ENCODE results near the gene POLR3K.

The POLR3K gene

DNA sequence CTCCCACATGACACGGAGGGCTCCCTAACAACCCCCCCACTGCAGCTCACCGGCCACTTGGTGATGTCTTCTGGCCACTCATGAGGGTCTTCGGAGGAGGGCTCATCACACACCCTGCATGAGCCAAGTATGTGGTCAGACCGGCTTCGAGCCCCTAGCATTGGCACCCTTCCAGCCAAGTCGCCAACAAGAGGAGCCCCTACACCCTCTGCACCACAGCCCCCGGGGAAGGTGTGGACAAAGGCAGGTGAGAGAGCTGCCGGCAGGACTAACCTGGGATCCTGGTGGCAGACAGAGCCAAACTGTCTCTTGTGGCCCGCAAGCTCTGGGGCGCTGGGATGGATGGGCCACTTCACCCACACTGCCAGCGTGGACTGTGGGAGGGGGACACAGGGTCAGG lies 6.8 kb upstream of the POLR3K start:
- DNase-seq = no peak
- Histone ChIP-seq H3F3A (ENCODE audit: insufficient read depth, low read length) (no peaks in the 10 kb centered on the region), H3K9me2 (replicated peaks; ENCODE audit: insufficient read depth, low read length) (no peaks in the 10 kb centered on the region), H3K4me3 (ENCODE audit: low read length) (no peak overlapping the region), H4K20me1 (ENCODE audit: insufficient read depth, low read length) (no peaks in the 10 kb centered on the region), H3K9me3 (replicated peaks; ENCODE audit: insufficient read depth, low read length) (no peaks in the 10 kb centered on the region), H3K4me2 (ENCODE audit: low read depth, low read length) (no peak overlapping the region), H3K9ac (ENCODE audit: low read length) (no peak overlapping the region), H3K27me3 (replicated peaks; ENCODE audit: insufficient read depth, low read length) (no peaks in the 10 kb centered on the region), H2AFZ (ENCODE audit: low read length) (no peak overlapping the region), H3K79me2 (ENCODE audit: low read length) (peaks cover 3% of the 10 kb centered on the region; the same call in 1 of the 2 replicates), H3K27ac (ENCODE audit: low read length) (no peak overlapping the region), H3K36me3 (replicated peaks; ENCODE audit: insufficient read depth, low read length) (0 out of 2 replicates have a peak, but pooled peaks cover 3% of the 10 kb centered on the region), H3K4me1 (ENCODE audit: low read length) (no peaks in the 10 kb centered on the region)
- no peak for TF ChIP-seq EZH2 (optimal IDR thresholded peaks at IDR 0.05; ENCODE audit: low read depth, low read length)
- TF ChIP-seq, protein P1, sequence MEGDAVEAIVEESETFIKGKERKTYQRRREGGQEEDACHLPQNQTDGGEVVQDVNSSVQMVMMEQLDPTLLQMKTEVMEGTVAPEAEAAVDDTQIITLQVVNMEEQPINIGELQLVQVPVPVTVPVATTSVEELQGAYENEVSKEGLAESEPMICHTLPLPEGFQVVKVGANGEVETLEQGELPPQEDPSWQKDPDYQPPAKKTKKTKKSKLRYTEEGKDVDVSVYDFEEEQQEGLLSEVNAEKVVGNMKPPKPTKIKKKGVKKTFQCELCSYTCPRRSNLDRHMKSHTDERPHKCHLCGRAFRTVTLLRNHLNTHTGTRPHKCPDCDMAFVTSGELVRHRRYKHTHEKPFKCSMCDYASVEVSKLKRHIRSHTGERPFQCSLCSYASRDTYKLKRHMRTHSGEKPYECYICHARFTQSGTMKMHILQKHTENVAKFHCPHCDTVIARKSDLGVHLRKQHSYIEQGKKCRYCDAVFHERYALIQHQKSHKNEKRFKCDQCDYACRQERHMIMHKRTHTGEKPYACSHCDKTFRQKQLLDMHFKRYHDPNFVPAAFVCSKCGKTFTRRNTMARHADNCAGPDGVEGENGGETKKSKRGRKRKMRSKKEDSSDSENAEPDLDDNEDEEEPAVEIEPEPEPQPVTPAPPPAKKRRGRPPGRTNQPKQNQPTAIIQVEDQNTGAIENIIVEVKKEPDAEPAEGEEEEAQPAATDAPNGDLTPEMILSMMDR (IDR thresholded peaks at IDR 0.05; ENCODE audit: low read length) = no peak
- TF ChIP-seq EZH2phosphoT487 (IDR thresholded peaks at IDR 0.05; ENCODE audit: low read length) = no peak

DNA sequence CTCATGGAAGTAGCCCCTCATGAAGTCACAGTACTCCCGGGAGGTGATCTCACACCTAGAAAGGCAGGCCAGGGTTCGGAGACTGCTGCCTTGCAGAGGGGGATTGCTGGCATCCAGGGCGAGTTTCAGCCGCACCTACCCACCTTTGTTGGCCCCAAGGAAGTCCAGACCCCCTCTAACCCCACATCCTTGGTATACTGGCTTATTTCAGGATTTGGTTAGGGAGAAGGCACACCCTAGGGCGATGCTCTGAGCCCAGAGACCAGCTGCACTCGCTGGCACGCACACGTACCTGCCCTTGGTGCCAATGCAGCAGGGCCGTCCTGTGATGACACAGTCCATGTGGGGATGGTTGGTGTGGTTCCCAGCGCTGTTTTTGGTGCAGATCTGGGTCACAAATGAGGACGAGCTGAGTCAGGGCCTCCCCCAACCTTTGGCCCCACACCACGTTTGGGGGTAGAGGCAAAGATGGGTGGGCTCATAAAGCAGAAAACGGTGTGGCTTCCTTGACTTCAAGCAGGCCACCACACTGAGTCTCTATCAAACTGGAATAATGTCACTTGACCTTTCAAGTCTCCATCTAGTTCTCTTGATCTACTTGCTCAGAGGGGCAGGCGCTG lies 6.1 kb upstream of the POLR3K start:
- DNase-seq = no peak
- TF ChIP-seq, protein P1 (IDR thresholded peaks at IDR 0.05; ENCODE audit: low read length) = no peak
- TF ChIP-seq EZH2phosphoT487 (IDR thresholded peaks at IDR 0.05; ENCODE audit: low read length) (no peak), EZH2 (optimal IDR thresholded peaks at IDR 0.05; ENCODE audit: low read depth, low read length) (no peak)
- H3K79me2 ChIP-seq (ENCODE audit: low read length) = peaks cover 10% of the 10 kb centered on the region
- H3K4me2 ChIP-seq (ENCODE audit: low read depth, low read length) = no peak overlapping the region
- H3K9ac ChIP-seq (ENCODE audit: low read length) = no peak overlapping the region
- no peaks in the 10 kb centered on the region for H3F3A ChIP-seq (ENCODE audit: insufficient read depth, low read length)
- H3K27me3 ChIP-seq (replicated peaks; ENCODE audit: insufficient read depth, low read length) = no peaks in the 10 kb centered on the region
- H3K36me3 ChIP-seq (replicated peaks; ENCODE audit: insufficient read depth, low read length) = 0 out of 2 replicates have a peak, but pooled peaks cover 3% of the 10 kb centered on the region
- H3K4me1 ChIP-seq (ENCODE audit: low read length) = no peaks in the 10 kb centered on the region
- H3K9me3 ChIP-seq (replicated peaks; ENCODE audit: insufficient read depth, low read length) = no peaks in the 10 kb centered on the region
- no peak overlapping the region for H3K27ac ChIP-seq (ENCODE audit: low read length)
- H4K20me1 ChIP-seq (ENCODE audit: insufficient read depth, low read length) = no peaks in the 10 kb centered on the region
- no peak overlapping the region for H3K4me3 ChIP-seq (ENCODE audit: low read length)
- H3K9me2 ChIP-seq (replicated peaks; ENCODE audit: insufficient read depth, low read length) = no peaks in the 10 kb centered on the region
- no peak overlapping the region for H2AFZ ChIP-seq (ENCODE audit: low read length)

- Histone ChIP-seq H3F3A (ENCODE audit: insufficient read depth, low read length) (no peaks in the 10 kb centered on the region), H3K9me2 (replicated peaks; ENCODE audit: insufficient read depth, low read length) (no peaks in the 10 kb centered on the region), H2AFZ (ENCODE audit: low read length) (no peak overlapping the region), H3K4me2 (ENCODE audit: low read depth, low read length) (no peak overlapping the region), H3K27me3 (replicated peaks; ENCODE audit: insufficient read depth, low read length) (no peaks in the 10 kb centered on the region), H3K9me3 (replicated peaks; ENCODE audit: insufficient read depth, low read length) (no peaks in the 10 kb centered on the region), H3K4me1 (ENCODE audit: low read length) (no peaks in the 10 kb centered on the region), H3K27ac (ENCODE audit: low read length) (no peak overlapping the region), H3K79me2 (ENCODE audit: low read length) (peaks cover 17% of the 10 kb centered on the region), H3K4me3 (ENCODE audit: low read length) (no peak overlapping the region), H3K9ac (ENCODE audit: low read length) (no peak overlapping the region), H3K36me3 (replicated peaks; ENCODE audit: insufficient read depth, low read length) (0 out of 2 replicates have a peak, but pooled peaks cover 3% of the 10 kb centered on the region), H4K20me1 (ENCODE audit: insufficient read depth, low read length) (no peaks in the 10 kb centered on the region)
- TF ChIP-seq, protein P1 (IDR thresholded peaks at IDR 0.05; ENCODE audit: low read length) = no peak
- TF ChIP-seq EZH2 (optimal IDR thresholded peaks at IDR 0.05; ENCODE audit: low read depth, low read length) (no peak), EZH2phosphoT487 (IDR thresholded peaks at IDR 0.05; ENCODE audit: low read length) (no peak)
- DNase-seq = no peak
These were observed 5.4 kb upstream of the POLR3K start for GRCh38 chr16:58491-59439.
